HCT116 (cell line): Measurements from ENCODE around the gene TBC1D4.
"Not testable (repeated sequence)": the region's sequence is repeated elsewhere in the genome, so short reads cannot be mapped to it uniquely, and the experiment has no call there.

Experiments
- ATF3 ChIP-seq: IDR thresholded peaks from 2 replicates; pipeline ENCODE4 v1.6.1; 2012
- CTCF ChIP-seq, 3 experiments: fragments of 200-600 bp in 1 of 3; sonication (generic) in 1 of 3; IDR thresholded peaks in 2 of 3; conservative IDR thresholded peaks in 1 of 3; 2 replicates each; pipeline ENCODE4 v1.5.1; 2012 to 2017; ENCODE audit warnings: low read depth in 2 of 3, low read length in 2 of 3, antibody characterized with exemption in 1 of 3, borderline replicate concordance in 1 of 3, control low read depth in 1 of 3, mild to moderate bottlenecking in 1 of 3, mixed read lengths in 1 of 3, mixed run types in 1 of 3, moderate library complexity in 1 of 3; ENCODE audit not compliant: insufficient read depth in 1 of 3
- EZH2 ChIP-seq: fragments of 200-600 bp; sonication (generic); IDR thresholded peaks from 2 replicates; pipeline ENCODE4 v1.6.1; 2017; ENCODE audit warnings: antibody characterized with exemption, mixed run types
- POLR2A ChIP-seq: IDR thresholded peaks from 2 replicates; pipeline ENCODE4 v1.7.0; 2011; ENCODE audit warnings: borderline replicate concordance; ENCODE audit not compliant: insufficient read depth, insufficient read length; ENCODE audit errors: extremely low read depth
- POLR2AphosphoS5 ChIP-seq: IDR thresholded peaks from 2 replicates; pipeline ENCODE4 v1.6.1; 2011; ENCODE audit warnings: mild to moderate bottlenecking, low read depth, low read length, moderate library complexity
- RAD21 ChIP-seq: IDR thresholded peaks from 2 replicates; pipeline ENCODE4 v1.6.1; 2012; ENCODE audit warnings: low read depth, mild to moderate bottlenecking
- REST ChIP-seq: IDR thresholded peaks from 2 replicates; pipeline ENCODE4 v1.6.1; 2012; ENCODE audit warnings: low read depth
- SIN3A ChIP-seq: IDR thresholded peaks from 2 replicates; pipeline ENCODE4 v1.6.1; 2012; ENCODE audit warnings: low read depth
- SP1 ChIP-seq: IDR thresholded peaks from 2 replicates; pipeline ENCODE4 v1.6.1; 2012; ENCODE audit warnings: low read depth
- SRF ChIP-seq: IDR thresholded peaks from 2 replicates; pipeline ENCODE4 v1.6.1; 2012; ENCODE audit warnings: low read depth
- ZNF274 ChIP-seq: fragments of 200-500 bp; sonication (Bioruptor generic); IDR thresholded peaks from 2 replicates; pipeline ENCODE4 v1.6.1; 2014; ENCODE audit warnings: mild to moderate bottlenecking, low read depth, low read length, inconsistent platforms

GRCh38 chr13:75351538-75351937, 130.4 kb downstream of the TBC1D4 start:
- TF ChIP-seq CTCF (IDR thresholded peaks at IDR 0.05 in 2 of 3, conservative IDR thresholded peaks at IDR 0.05 in 1 of 3; ENCODE audit: borderline replicate concordance in 1 of 3, insufficient read depth in 1 of 3, low read depth in 2 of 3, low read length in 2 of 3); ATF3; RAD21; POLR2A; ZNF274; POLR2AphosphoS5; SIN3A; SP1; EZH2; SRF; REST: not testable (repeated sequence)
